Keratinocyte (primary cell): Measurements from ENCODE around the gene AUNIP. TPM values are rescaled to one million over a fixed set of nuclear protein-coding genes. Genes with fewer than 3 reads are reported as not detected.

ENCODE experiments used
- DNase-seq: peaks from one replicate; pipeline ENCODE4 v3.0.0-alpha.2; 2011; ENCODE audit warnings: low read depth, missing footprints, low spot score
- FAIRE-seq: peaks from 2 replicates; lab custom pipeline; 2011; peaks lifted over from hg19 to GRCh38; lab: Jason Lieb, UNC
- H2AFZ ChIP-seq: 2 replicates; pipeline ENCODE4 v1.6.0; 2012; ENCODE audit warnings: low read length, control low read depth, inconsistent platforms; ENCODE audit not compliant: control insufficient read depth
- H3K27ac ChIP-seq: 2 replicates; pipeline ENCODE4 v1.5.1; 2011; ENCODE audit warnings: low read length; ENCODE audit not compliant: control insufficient read depth, insufficient read depth
- H3K27me3 ChIP-seq: 3 replicates; pipeline ENCODE4 v1.6.0; 2011; ENCODE audit warnings: low read length; ENCODE audit not compliant: control insufficient read depth, insufficient read depth; ENCODE audit errors: extremely low read depth
- H3K36me3 ChIP-seq, 2 experiments: 2 replicates in 1 of 2; 3 replicates in 1 of 2; pipeline ENCODE4 v1.5.1; 2011; ENCODE audit warnings: low read length in 2 of 2, mild to moderate bottlenecking in 1 of 2; ENCODE audit not compliant: control insufficient read depth in 2 of 2, insufficient read depth in 2 of 2; ENCODE audit errors: extremely low read depth in 1 of 2
- H3K4me1 ChIP-seq: 3 replicates; pipeline ENCODE4 v1.5.1; 2011; ENCODE audit warnings: low read length; ENCODE audit not compliant: control insufficient read depth, insufficient read depth; ENCODE audit errors: extremely low read depth
- H3K4me2 ChIP-seq: 3 replicates; pipeline ENCODE4 v1.6.0; 2011; ENCODE audit warnings: low read depth, low read length; ENCODE audit not compliant: control insufficient read depth, insufficient read depth; ENCODE audit errors: extremely low read depth
- H3K4me3 ChIP-seq, 3 experiments: fragments of 200-600 bp in 1 of 3; sonication (generic) in 1 of 3; 2 replicates in 2 of 3; 3 replicates in 1 of 3; pipeline ENCODE4 v1.5.1; 2011 to 2016; ENCODE audit warnings: low read length in 3 of 3, mild to moderate bottlenecking in 3 of 3, control low read depth in 2 of 3, inconsistent platforms in 1 of 3, low read depth in 1 of 3, mixed read lengths in 1 of 3, mixed run types in 1 of 3, moderate library complexity in 1 of 3; ENCODE audit not compliant: control insufficient read depth in 2 of 3, insufficient read depth in 2 of 3; ENCODE audit errors: extremely low read depth in 1 of 3
- H3K79me2 ChIP-seq: 2 replicates; pipeline ENCODE4 v1.6.0; 2012; ENCODE audit warnings: low read length; ENCODE audit not compliant: control insufficient read depth, insufficient read depth
- H3K9ac ChIP-seq: 3 replicates; pipeline ENCODE4 v1.6.0; 2011; ENCODE audit warnings: low read length; ENCODE audit not compliant: control insufficient read depth, insufficient read depth; ENCODE audit errors: extremely low read depth
- H3K9me1 ChIP-seq: 3 replicates; pipeline ENCODE4 v1.6.0; 2011; ENCODE audit warnings: low read length; ENCODE audit not compliant: control insufficient read depth, insufficient read depth; ENCODE audit errors: extremely low read depth
- H3K9me3 ChIP-seq: 2 replicates; pipeline ENCODE4 v1.5.1; 2012; ENCODE audit warnings: low read depth, low read length; ENCODE audit not compliant: control insufficient read depth
- H4K20me1 ChIP-seq: 3 replicates; pipeline ENCODE4 v1.6.0; 2011; ENCODE audit warnings: low read length; ENCODE audit not compliant: control insufficient read depth, insufficient read depth; ENCODE audit errors: extremely low read depth
- EZH2 ChIP-seq: IDR thresholded peaks from one replicate; pipeline ENCODE4 v1.6.1; 2012; ENCODE audit warnings: inconsistent platforms, mild to moderate bottlenecking, low read length, moderate library complexity
- dilution Hi-C: fragments of 300-500 bp; cut with MboI; formaldehyde crosslinking; loops from one replicate; pipeline ENCODE4 v1.7.0; 2020; ENCODE audit warnings: low sequenced_read_pairs; ENCODE audit not compliant: extremely low pct_ligation_motif_present
- polyA plus RNA-seq, 5 experiments: library from polyadenylated mRNA; depleted of rRNA in 3 of 5; stranded (reverse) in 3 of 5; stranded (forward) in 1 of 5; unstranded in 1 of 5; fragments of >200 nt; gene quantifications; 1 replicate in 1 of 5; 2 replicates in 3 of 5; 3 replicates in 1 of 5; pipeline versions ENCODE4 v1.2.1 to v1.2.3, GENCODE V29; 2011 to 2012; ENCODE audit warnings: missing spikeins in 2 of 5, low read depth in 1 of 5, low replicate concordance in 1 of 5
- TF ChIP-seq, protein P1 (sequence below), 3 experiments: IDR thresholded peaks in 1 of 3; conservative IDR thresholded peaks in 1 of 3; optimal IDR thresholded peaks in 1 of 3; 2 replicates in 2 of 3; 3 replicates in 1 of 3; pipeline versions ENCODE3 to v1.5.1; 2011; ENCODE audit warnings: low read length in 3 of 3, mild to moderate bottlenecking in 3 of 3, moderate library complexity in 2 of 3, control low read depth in 1 of 3, inconsistent platforms in 1 of 3; ENCODE audit not compliant: insufficient read depth in 2 of 3; ENCODE audit errors: extremely low read depth in 1 of 3

AUNIP gene
- polyA plus RNA-seq, 1 donor (not counting 4 experiments of a cell fraction or from before 2014, with no cell fraction given) = 9.3 TPM

DNA sequence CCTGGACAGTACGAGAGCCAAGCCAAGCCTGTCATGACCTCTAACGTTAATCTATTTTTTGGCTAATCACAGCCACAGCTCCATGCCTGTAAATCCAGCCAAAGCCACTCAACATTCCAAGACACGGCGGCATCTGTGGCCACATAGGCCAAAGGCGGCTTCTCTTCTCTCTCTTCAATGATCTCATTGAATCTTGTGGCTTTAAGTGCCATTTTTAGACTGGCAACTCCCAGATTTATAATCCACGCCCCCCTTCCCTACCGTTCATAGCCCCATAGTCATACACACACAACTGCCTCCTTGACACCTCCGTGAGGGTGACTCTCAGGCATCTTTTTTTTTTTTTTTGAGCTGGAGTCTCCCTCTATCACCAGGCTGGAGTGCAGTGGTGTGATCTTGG lies 64.9 kb downstream of the AUNIP start:
- no peak overlapping the region for H3K4me2 ChIP-seq
- H3K4me1 ChIP-seq = peaks cover 6% of the 10 kb centered on the region
- dilution Hi-C loops = no loop called here
- H3K27me3 ChIP-seq = peaks cover 5% of the 10 kb centered on the region
- H3K9me3 ChIP-seq = no peaks in the 10 kb centered on the region
- no peaks in the 10 kb centered on the region for H3K9me1 ChIP-seq
- H3K36me3 ChIP-seq = no peaks in the 10 kb centered on the region
- H3K9ac ChIP-seq = no peak overlapping the region
- DNase-seq (no peak), FAIRE-seq (no peak)
- no peaks in the 10 kb centered on the region for H3K79me2 ChIP-seq
- TF ChIP-seq, protein P1, sequence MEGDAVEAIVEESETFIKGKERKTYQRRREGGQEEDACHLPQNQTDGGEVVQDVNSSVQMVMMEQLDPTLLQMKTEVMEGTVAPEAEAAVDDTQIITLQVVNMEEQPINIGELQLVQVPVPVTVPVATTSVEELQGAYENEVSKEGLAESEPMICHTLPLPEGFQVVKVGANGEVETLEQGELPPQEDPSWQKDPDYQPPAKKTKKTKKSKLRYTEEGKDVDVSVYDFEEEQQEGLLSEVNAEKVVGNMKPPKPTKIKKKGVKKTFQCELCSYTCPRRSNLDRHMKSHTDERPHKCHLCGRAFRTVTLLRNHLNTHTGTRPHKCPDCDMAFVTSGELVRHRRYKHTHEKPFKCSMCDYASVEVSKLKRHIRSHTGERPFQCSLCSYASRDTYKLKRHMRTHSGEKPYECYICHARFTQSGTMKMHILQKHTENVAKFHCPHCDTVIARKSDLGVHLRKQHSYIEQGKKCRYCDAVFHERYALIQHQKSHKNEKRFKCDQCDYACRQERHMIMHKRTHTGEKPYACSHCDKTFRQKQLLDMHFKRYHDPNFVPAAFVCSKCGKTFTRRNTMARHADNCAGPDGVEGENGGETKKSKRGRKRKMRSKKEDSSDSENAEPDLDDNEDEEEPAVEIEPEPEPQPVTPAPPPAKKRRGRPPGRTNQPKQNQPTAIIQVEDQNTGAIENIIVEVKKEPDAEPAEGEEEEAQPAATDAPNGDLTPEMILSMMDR (optimal IDR thresholded peaks at IDR 0.05 in 1 of 3, IDR thresholded peaks at IDR 0.05 in 1 of 3, conservative IDR thresholded peaks at IDR 0.05 in 1 of 3; ENCODE audit: extremely low read depth in 1 of 3, insufficient read depth in 2 of 3, low read length in 3 of 3) = no peak
- no peak for TF ChIP-seq EZH2
- H4K20me1 ChIP-seq = no peaks in the 10 kb centered on the region
- no peak overlapping the region for H2AFZ ChIP-seq
- no peak overlapping the region for H3K27ac ChIP-seq
- H3K4me3 ChIP-seq = no peak overlapping the region

DNA sequence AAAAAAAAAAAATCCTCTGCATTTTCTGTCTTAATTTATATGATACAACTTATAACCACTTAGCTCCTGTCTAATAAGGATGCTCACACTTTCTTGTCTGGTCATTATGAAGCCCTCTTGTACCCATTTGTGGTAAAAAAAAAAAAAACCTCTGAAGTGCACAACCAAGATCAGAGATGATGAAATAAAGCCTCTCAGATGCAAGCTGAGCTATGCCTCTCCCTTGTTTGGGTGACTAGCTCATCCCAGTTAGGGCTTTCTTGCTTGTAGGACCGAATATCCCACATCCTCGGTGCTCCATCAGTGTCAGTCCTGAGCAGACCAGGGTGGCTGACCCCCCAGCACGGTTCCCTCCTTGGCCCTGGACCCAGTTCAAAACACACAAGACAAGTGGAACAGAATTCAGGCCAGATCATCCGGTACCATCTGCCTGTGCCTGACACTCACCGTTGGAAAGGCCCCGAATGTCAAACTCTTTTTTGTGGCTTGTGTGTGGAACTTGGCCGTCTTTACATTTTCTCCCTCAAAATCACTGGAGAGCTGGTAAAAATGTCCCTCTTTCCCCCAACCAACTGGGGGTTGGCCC lies 65.6 kb downstream of the AUNIP start:
- dilution Hi-C loops = no loop called here
- Histone ChIP-seq H4K20me1 (no peaks in the 10 kb centered on the region), H3K79me2 (no peaks in the 10 kb centered on the region), H3K4me1 (peaks cover 6% of the 10 kb centered on the region), H3K9me1 (no peaks in the 10 kb centered on the region), H3K4me2 (no peak overlapping the region), H2AFZ (no peak overlapping the region), H3K4me3 (no peak overlapping the region), H3K27ac (no peak overlapping the region), H3K9me3 (no peaks in the 10 kb centered on the region), H3K9ac (no peak overlapping the region), H3K36me3 (no peaks in the 10 kb centered on the region), H3K27me3 (peaks cover 5% of the 10 kb centered on the region)
- no peak for FAIRE-seq
- TF ChIP-seq, protein P1 (optimal IDR thresholded peaks at IDR 0.05 in 1 of 3, IDR thresholded peaks at IDR 0.05 in 1 of 3, conservative IDR thresholded peaks at IDR 0.05 in 1 of 3; ENCODE audit: extremely low read depth in 1 of 3, insufficient read depth in 2 of 3, low read length in 3 of 3) = no peak
- no peak for TF ChIP-seq EZH2
- no peak for DNase-seq
